ENCODE results near the gene ATG10.

DNA sequence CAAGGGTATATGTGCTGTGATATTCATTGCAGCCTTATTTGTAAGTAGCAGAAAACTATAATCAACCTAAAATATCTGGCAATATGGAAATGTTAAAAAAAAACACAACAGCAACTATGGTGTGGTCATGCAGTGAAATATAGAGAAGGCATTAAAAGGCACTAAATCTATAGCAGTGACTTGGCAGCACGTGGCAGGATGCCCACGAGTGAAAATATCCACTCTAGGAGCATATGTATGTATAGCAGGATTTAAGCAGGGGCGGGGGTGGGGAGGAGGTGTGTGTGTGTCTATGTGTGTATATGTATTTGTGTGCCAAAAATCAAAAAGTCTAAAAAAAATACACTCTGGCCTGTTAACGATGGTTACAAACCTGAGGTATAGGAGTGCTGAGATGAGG lies 190.8 kb downstream of the ATG10 start:
- TF ChIP-seq POLR2A (IDR thresholded peaks at IDR 0.05), result no peak
- TF ChIP-seq, protein P1, sequence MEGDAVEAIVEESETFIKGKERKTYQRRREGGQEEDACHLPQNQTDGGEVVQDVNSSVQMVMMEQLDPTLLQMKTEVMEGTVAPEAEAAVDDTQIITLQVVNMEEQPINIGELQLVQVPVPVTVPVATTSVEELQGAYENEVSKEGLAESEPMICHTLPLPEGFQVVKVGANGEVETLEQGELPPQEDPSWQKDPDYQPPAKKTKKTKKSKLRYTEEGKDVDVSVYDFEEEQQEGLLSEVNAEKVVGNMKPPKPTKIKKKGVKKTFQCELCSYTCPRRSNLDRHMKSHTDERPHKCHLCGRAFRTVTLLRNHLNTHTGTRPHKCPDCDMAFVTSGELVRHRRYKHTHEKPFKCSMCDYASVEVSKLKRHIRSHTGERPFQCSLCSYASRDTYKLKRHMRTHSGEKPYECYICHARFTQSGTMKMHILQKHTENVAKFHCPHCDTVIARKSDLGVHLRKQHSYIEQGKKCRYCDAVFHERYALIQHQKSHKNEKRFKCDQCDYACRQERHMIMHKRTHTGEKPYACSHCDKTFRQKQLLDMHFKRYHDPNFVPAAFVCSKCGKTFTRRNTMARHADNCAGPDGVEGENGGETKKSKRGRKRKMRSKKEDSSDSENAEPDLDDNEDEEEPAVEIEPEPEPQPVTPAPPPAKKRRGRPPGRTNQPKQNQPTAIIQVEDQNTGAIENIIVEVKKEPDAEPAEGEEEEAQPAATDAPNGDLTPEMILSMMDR (IDR thresholded peaks at IDR 0.05), result no peak

Measured in lower leg skin (tissue), 3 donors.